ENCODE measurements around the gene PRICKLE2.

The PRICKLE2 gene

DNA sequence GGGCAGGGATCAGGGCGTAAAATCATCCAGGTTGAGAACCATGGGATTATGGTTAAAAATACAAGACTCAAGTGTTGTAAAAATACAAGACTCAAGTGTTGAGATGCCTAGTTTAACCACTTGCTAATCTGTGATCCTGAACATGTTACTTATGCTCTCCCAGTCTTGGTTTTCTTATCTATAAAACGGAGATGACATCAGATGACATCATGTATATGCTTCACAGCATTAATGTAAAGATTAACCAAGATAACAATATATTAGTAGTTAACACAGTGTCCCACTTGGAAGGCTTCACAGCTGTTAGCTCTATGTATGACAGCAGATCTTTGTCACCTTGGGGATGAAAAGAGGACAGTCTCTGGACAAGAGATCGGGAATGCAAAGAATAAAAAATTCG lies 96.2 kb downstream of the PRICKLE2 start:
- no peak for DNase-seq (ENCODE audit: low spot score)

DNA sequence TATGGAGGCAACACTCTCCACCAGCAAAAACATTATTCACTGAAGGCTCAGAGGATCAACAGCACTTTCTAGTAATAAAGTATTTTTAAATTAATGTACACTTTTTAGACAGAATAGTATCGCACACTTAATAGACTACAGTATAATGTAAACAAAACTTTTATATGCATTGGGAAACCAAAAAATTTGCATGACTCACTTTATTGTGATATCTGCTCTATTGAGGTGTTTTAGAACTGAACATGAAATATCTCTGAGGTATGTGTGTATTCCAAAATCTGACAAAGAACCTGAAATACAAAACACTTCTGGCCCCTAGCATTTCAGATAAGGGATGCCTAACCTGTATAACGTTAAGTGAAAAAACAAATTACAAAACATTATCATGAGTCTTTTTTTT lies 99.7 kb downstream of the PRICKLE2 start:
- DNase-seq (ENCODE audit: low spot score) = no peak

DNA sequence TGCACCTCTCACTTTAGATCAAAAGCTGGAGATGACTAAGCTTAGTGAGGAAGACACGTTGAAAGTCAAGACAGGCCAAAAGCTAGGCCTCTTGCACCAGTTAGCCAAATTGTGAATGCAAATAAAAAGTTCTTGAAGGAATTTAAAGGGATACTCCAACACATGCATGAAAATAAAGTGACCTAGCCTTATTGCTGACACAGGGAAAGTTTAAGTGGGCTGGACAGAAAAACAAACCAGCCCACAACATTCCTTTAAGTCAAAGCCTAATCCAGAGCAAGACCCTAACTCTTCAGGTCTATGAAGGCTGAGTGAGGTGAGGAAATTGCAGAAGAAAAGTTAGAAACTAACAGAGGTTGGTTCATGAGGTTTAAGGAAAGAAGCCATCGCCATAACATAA lies 101.3 kb downstream of the PRICKLE2 start:
- no peak for DNase-seq (ENCODE audit: low spot score)

DNA sequence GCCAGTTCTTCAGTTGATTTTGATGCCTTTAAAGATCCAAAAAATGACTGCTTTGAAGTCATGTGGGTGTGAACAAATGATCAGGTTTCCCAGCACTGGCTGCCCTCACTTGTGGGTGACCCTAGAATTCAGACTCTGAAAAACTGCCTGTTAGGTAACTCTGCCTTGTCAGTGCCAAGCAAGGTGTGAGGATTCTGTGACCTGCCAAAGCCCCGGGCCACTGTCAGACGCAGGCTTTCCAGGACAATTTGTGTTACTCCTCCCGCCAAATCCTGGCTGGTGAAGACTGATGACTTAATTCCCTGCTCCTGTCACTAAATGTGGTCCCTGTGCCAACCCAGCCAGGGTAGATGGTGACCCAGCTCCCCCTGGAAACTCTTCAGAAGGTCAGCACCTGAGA lies 102.8 kb downstream of the PRICKLE2 start:
- DNase-seq (ENCODE audit: low spot score) = no peak

DNA sequence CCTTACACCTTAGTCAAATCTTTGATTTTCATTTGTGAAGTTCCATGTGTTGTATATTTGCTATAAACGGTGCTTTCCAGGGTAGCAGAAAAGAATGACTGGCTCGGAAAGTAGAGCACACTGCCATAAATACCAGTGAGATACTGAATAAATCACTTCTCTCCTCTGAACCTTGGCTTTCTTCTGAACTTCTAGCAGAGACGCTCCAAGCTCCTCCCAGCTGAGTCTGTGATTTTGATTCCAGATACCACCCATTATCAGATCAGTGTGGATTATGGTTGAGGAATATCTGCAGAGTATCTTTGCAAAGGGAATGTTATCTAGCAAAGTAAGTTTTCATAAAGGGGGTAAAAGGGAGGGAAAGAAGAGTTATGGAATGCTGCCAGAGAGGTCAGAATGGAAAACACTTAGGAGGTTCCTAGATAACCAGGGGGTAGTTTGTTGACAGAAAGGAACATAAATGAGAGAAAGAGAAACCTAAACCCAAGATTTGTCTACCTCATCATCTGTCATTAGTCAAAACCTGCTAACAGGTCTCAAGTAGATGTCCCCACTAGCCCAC lies 103.4 kb downstream of the PRICKLE2 start:
- DNase-seq (ENCODE audit: low spot score) = no peak

DNA sequence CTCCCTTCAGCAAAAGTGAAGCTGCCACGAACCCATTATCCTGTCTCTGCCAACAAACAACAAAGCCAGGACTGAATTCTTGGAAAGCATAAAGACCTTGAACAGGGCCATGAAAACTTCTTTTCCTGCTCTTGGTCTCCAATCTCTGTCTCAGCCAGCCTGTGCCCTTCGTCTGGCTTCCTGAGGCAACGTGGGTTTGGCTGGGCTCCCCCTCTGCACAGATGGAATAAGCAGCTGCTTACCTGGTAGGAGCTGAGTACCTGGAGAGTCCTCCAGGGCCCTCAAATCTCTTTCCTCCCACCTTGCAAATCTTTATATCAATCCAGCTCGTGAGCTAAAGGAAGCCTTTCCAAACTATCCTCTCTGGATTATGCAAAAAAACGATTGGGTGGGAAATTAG lies 104.4 kb downstream of the PRICKLE2 start:
- no peak for DNase-seq (ENCODE audit: low spot score)

DNA sequence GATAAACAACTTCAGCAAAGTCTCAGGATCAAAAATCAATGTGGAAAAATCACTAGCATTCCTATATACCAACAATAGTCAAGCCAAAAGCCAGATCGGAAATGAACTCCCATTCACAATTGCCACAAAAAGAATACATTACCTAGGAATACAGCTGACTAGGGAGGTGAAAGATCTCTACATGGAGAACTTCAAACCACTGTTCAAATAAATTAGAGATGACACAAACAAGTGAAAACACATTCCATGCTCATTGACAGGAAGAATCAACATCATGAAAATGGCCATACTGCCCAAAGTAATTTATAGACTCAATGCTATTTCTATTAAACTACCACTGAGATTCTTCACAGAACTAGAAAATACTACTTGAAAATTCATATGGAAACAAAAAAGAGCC lies 107.8 kb downstream of the PRICKLE2 start:
- no peak for DNase-seq (ENCODE audit: low spot score)

DNA sequence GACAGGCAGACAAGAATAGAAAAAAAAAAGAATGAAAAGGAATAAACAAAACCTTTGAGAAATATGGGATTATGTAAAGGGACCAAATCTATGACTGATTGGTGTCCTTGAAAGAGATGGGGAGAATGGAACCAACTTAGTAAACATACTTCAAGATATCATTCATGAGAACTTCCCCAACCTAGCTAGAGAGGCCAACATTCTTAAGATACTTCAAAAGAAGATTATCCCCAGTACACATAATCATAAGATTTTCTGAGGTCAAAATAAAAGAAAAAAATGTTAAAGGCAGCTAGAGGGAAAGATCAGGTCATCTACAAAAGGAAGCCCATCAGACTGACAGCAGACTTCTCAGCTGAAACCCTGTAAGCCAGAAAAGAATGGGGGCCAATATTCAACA lies 110.6 kb downstream of the PRICKLE2 start:
- DNase-seq (ENCODE audit: low spot score) = no peak

DNA sequence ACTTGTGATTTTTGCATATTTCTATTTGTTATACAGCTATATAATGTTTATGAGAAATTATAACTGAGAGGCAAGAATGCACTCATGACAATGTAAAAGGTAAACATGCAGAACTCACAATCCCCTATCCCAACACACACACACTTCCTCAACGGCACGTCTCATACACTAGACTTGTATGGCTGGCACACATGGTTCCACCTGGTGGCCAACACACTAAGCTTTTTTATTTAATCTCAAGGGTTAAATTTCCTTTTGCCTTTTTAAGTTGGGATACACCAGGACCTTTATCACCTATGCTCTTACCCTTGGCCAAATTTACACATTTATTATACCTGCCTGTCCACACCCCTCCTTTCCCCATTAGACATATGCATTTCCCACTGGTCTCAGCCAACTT lies 113.4 kb downstream of the PRICKLE2 start:
- no peak for DNase-seq (ENCODE audit: low spot score)

DNA sequence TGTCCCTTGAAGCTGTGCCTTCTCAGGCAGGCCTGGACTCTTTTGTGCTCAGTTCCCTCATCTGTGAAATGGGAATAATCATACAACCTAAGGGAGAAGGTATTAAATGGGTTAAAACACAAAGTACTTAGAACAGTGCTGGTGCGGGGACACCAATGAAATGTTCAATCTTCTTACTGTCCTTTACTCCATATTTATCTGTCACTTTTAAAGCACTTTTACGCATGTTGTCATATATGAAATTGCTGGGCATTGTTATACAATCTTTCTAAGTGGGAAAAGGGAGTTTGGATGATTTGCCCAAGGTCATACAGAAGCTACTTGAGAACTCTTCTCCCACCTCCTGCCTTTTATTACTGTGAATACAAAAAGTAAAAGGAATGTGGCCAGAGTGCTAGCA lies 114.2 kb downstream of the PRICKLE2 start:
- no peak for DNase-seq (ENCODE audit: low spot score)

DNA sequence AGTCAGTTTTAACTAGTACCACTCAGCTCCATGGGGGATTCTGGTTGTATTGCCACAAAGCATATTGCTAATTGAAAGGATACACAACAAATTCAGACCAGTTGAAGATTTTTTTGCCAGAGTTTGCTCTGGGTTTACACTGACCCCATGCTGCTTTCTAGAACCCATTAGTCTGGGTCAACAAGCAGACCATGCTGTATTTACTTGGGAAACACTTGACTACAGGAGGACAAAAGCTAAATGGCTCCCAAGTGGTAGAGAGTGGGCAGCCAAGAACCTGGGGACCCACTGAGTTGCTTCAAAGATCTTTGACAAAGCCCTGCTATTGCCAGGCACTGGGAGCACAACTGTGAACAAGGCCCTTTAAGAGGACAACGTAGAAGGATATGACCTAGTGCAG lies 115.2 kb downstream of the PRICKLE2 start:
- no peak for DNase-seq (ENCODE audit: low spot score)

DNA sequence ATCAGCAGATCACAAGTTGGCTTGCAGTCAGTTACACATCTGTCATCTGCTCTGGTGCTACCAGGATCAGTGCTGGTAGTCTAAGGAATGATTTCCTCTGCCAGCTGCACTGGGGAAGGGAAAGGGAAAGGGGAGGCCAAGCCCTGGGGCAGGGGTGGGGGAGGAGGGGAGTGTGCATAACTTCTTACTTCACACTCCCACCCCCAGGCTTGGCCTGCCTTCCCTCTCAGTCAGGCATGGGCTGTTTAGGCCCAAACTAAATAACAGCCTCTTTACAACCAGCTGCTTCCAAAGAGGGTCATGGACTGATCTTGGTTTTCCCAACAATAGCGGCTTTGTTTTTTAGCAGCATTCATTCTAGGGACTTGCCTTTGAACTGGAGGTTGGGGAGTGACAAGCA lies 115.8 kb downstream of the PRICKLE2 start:
- no peak for DNase-seq (ENCODE audit: low spot score)

DNA sequence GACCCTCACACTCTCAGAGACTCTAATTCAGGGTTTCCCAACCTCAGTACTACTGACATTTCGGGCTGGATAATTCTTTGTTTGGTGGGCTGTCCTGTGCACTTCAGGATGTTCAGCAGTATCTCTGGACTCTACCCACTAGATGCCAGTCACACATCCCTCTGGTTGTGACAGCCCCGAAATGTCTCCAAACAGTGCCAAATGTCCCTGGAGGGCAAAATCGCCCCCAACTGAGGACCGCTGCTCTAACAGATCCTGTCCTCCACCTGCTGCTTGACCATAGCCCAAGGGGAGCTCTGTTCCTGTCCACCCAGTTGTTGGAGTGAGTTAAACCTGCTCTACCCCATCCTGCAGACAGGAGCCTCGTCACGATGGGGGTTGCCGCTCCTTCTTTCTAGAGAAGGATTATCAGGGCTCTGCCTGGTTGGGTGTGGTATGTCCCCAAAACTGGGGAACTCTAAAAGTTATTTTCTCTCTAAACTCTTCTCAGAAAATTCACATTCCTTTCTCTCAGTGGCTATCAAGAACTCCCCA lies 116.4 kb downstream of the PRICKLE2 start:
- no peak for DNase-seq (ENCODE audit: low spot score)

DNA sequence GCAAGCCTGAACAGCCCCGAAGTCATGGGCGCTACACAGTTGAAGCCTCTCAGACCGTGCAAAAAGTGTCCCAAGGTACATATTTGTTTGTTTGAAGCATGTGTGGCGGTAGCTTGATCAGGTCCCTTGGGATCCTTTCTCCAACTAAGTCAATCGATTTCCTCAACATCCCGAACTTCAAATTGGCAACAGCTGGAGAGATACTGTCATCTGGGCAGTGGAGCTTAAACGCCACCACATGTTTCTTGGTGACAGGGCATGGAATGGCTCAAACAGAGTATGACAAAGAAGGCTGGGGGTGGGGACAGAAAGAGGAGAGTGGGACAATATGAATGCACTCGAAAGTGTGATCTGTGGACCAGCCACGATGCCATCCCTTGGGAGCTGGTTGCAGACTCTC lies 117.0 kb downstream of the PRICKLE2 start:
- no peak for DNase-seq (ENCODE audit: low spot score)

DNA sequence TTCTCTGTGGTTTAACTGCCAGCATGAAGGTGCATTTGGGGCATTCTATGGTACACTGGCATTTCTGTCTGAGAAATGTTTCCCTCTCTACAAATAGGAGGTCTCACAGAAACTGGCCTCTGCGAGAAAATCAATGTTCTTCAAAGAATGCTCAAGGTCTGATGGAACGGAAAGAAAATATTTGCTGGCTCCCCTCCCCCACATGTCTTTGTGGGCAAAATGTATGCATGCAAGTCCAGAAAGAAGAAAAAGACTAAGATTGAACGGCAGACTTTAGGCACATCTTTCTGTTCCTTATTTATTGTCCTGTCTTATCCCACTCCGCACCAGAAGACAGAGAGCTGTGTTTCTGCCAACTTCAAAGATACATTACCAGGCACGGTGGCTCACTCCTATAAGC lies 118.1 kb downstream of the PRICKLE2 start:
- no peak for DNase-seq (ENCODE audit: low spot score)

DNA sequence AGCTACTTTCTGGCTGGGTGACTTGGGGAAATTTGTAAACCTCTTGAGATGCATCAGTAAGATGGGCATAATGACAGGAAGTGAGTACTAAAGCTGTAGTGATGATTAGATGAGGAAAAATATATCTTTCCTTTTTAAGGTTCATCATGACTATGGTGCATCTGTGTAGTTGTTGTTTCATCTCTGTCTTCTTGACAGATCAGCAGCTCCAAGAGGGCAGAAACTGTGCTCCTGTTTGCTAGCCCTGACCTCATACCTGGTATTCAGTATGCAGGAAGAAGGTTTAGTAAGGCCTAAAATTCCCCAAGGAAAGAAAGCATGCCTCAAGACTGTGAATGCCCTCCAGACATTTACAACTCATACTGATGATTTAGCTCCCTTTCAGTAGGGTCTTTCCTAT lies 119.5 kb downstream of the PRICKLE2 start:
- DNase-seq (ENCODE audit: low spot score) = no peak

DNA sequence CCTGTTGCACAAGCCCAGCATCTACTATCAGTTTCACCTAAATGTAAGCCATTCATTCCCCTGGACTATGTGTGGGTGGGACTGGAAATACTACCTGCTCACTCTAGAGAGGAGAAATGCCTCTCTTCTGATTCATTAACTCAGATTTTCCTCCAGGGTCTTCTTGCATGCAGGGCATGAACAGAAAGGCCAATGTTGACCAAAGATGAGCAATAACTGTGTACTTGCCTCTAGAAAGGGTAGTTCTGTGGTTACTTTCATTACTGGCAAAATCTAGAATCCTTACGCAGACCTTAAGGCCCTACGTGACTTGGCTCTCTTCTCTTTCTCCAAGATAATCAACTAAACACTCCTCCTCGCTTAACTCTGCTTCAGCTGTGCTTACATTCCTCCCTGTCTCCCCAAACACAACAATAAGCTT lies 120.6 kb downstream of the PRICKLE2 start:
- no peak for DNase-seq (ENCODE audit: low spot score)

DNA sequence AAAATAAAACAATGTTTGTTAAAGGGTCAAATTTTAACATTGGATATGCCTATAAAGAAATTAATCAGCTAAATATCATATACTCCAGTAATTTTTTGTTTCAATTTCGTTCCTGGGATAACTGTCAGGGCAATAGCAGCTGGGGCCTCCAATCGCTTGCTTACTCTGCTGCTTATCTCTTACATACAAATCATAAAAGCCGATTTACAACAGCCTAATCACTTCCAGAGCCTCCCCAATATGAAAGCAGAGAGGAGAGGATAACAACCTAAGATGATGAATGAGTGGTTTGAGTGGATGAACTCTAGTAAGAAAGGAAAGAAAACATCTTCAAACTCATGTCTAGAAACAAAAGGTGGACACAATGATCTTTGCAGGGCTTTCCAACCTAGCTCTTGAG lies 121.3 kb downstream of the PRICKLE2 start:
- DNase-seq (ENCODE audit: low spot score) = no peak

DNA sequence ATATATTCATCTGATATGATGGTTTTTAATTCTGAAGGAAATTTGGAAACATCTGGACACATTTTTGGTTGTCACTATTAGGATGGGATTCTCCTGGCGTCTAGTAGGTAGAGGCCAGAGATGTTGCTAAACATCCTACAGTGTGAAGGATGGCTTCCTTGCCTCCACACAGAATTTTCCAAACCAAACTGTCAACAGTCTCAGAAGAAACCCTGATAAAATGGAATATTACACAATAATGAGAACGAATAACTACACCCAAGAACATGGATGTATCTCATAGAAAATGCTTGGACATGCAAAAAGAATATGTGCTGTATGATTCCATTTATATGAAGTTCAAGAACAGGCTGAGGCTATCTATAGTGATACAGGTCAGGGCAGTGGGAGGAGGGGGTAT lies 122.1 kb downstream of the PRICKLE2 start:
- no peak for DNase-seq (ENCODE audit: low spot score)

DNA sequence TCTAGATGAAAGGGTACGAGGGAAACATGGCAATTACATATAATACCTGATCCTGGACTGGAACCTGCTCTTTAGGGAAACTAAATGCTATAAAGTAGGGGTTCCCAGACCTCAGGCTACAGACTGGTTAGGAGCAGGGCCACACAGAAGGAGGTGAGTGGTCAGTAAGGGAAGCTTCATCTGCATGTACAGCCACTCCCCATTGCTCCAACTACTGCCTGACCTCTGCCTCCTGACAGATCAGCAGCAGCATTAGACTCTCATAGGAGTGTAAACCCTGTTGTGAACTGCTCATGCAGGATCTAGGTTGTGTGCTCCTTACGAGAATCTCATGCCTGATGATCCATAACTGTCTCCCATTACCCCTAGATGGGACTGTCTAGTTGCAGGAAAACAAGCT lies 123.1 kb downstream of the PRICKLE2 start:
- no peak for DNase-seq (ENCODE audit: low spot score)

DNA sequence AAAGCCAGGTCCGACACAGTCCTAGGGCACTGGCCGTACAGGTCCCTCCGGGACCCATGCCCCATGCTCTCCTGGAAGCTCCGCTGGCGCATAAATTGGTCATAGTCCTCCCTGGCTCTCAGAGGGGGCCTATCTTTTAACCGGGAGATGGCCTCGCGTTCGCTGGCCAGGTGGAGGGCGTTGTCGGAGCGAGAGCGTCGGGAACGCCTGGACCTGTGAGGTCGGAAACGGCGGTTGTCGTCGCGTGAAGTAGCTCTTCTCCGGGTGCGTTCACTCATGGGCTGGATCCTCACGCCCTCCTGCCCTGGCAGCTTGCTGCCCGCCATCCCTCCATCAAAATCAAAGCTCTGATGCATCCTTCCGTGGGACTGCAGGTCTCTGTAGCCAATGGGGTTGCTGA lies 126.0 kb downstream of the PRICKLE2 start:
- no peak for DNase-seq (ENCODE audit: low spot score)

DNA sequence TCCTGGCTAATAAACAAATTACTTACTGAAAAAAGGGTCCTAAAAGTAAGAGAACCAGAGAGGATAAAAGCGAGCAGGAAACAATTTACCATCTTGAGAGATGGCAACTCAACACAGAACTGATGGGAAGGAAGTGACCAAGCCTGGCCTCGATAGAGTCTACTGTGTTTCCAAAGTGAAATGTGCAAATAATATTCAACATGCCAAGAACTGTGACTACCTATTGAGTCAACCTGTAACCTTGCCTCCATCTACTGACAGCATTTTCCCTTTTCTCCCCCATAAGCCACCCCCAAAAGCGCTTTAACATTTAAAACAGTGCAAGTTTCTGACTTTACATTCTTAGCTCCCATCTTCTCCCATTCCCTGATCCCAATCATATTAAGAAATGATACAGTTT lies 126.6 kb downstream of the PRICKLE2 start:
- no peak for DNase-seq (ENCODE audit: low spot score)

DNA sequence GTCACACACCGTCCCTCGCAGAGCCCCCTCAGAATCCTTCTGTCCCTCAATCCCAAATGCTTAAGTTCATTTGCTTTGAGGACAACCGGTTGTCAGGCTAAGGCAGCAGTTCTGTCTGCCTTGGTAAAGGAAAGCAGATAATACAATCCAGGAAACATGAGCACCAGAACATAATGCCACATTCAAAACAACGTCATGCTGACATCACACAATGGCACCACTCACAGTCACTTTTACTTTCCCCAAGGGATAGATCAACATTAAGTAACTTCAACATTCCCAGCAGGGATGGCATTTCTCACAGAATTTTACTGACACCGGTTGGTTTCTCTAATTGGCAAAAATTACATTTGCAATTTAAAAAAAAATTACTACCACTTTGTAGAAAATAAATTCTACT lies 127.3 kb downstream of the PRICKLE2 start:
- no peak for DNase-seq (ENCODE audit: low spot score)

DNA sequence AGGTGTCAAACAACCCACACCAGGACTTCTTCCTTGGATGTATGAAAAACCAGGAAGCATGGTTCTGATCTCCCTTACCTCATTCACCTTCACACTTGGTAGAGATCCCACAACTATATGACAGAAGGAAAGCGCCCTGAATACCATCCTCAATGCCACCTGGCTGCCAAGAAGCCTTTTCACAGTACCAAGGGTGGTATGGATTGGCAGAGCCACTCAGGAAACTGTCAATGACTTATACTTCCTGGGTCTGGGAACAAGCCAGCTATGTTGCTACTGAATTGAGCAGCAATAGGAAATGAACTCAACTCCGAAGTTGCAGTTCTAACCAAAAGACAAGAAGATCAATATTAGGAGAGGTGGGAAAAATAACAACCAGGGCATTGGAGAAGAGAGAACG lies 129.5 kb downstream of the PRICKLE2 start:
- DNase-seq (ENCODE audit: low spot score) = no peak

DNA sequence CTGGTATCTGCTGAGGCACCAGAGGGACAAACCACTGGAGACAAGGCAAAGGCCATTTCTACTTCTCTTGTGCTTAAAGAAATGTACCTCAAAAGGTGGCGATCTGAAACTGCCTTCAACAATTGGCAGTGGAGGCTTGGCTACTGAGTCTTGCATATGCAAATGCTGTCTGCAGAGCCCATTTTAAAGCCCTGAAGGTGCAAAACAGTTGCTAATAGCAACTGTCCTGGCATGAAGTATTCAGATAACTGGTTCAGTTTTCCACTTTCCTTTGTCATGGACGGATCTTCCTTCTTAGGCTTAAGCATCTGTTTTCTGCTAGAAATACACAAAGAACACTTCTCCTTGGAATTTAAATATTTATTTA lies 130.6 kb downstream of the PRICKLE2 start:
- DNase-seq (ENCODE audit: low spot score) = no peak

All from RKO (cell line).